ENCODE results near the gene GPC5.
"Not testable (repeated sequence)": the region's sequence is repeated elsewhere in the genome, so short reads cannot be mapped to it uniquely, and the experiment has no call there.

Gene GPC5

GRCh38 chr13:92613921-92614320 lies 1215.5 kb downstream of the GPC5 start:
- DNase-seq: no peak

GRCh38 chr13:92621985-92622384 lies 1223.6 kb downstream of the GPC5 start:
- DNase-seq: no peak

GRCh38 chr13:92622905-92623304 lies 1224.5 kb downstream of the GPC5 start:
- no peak for DNase-seq

DNA sequence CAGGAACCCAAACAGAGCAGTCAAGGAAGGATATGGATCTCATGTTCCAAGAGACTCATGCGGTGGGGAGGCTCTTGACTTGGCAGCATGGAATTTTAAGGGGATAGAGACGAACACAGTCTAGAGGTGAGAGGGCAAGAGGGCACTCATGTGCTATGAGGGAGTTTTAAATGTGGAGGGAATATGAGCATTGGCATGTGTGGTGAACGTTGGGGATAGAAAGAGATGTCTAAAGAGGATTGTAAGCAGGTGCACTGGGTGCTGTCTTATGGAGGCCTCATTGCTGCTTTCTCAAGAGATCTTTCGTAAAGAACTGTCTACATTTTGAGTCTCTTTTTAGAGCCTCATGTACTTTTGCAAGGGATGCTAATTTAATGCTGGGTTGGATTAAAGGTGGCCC lies 1227.9 kb downstream of the GPC5 start:
- DNase-seq: no peak

GRCh38 chr13:92640936-92641335 lies 1242.5 kb downstream of the GPC5 start:
- DNase-seq: no peak

- no peak for DNase-seq
These were observed 1250.9 kb downstream of the GPC5 start for GRCh38 chr13:92649140-92649813.

DNA sequence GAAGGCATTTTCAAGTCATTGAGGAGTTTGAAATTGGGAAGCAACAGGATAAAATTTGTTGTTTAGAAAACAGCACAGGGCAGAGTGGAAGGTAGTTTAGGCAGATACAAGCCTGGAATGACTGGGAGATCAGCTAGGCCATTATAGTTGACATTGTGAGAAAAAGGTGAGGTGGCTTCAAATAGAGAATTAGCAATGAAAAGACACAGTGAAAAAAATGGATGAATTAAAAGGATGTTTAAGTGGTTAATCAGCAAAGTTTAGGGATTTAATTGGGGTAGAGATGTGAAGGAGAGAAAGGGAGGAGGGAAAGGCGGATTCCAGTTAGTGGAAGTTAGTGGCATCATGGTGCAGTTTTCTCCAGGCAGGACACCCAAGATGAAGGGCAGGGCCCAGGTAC lies 1257.7 kb downstream of the GPC5 start:
- DNase-seq: no peak

DNA sequence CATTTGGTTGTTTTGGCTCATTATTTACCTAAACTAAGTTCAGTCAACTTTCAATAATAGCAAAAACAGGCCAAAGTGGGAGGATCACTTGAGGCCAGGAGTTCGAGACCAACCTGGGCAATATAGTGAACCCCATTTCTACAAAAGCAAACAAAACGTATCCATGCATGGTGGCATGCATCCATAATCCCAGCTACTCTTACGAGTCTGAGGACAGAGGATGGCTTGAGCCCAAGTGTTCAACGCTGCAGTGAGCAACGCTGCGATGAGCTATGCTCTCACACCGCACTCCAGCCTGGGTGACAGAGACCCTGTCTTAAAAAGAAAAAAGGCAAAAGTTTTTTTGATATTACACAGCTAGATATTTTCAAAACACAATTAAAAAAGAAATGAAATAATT lies 1258.2 kb downstream of the GPC5 start:
- no peak for DNase-seq

- no peak for DNase-seq
These were observed 1259.1 kb downstream of the GPC5 start for GRCh38 chr13:92657565-92657964.

DNA sequence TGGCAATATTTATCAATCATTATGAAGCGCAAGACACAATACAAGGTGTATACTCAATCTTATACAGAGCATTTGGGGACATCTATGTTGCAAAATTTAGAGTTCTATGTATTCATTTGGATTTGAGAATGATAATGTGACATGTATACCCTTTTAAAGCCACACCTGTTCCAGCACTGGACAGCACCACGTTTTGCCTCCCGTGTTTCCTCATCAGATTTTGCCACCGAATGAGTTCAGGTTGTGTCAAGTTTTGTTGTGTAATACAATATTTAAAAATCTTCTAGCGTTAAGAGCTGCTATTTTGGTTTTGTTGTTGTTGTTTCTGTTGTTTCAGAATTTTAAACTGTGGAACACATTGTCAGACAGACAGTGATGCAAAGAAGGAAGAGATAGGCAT lies 1259.9 kb downstream of the GPC5 start:
- no peak for DNase-seq

DNA sequence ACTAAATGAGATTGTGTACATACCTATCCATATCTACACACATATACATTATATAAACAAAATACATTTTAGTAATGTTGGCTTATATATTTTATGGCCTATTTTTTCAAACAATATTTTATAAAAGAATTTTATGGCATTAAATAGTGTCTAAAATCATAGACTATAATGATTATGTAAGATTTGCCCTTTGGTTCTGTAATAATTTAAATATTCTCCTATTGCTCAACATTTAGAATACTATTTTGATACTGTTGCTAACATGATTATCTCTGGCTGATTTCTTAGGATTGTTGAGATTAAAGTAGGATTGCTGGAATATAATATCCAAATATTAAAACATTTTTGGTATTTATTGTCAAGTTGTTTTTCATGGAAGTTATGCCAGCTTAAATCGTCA lies 1263.0 kb downstream of the GPC5 start:
- DNase-seq: no peak

- DNase-seq: no peak
These were observed 1269.7 kb downstream of the GPC5 start for GRCh38 chr13:92668157-92668556.

DNA sequence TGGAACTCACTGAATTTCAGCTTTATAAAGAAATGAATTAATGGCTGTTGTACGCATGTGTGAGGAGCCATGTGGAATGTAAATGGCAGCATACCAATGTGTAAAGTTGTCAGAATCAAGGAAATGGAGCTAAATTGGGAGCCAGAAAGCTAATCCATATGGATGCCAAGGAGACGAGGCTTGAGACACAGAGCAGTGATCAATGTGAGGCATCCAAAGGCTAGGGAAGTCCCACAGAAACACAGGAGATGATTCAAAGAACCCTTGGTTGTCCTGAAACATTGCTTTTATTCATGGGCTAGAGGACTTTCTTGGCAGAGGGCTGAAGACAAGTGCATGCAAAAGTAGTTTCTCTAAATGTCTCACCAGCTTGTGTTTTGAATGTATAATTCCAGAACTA lies 1271.7 kb downstream of the GPC5 start:
- DNase-seq: no peak

- DNase-seq: no peak
These were observed 1273.4 kb downstream of the GPC5 start for GRCh38 chr13:92671821-92672220.

DNA sequence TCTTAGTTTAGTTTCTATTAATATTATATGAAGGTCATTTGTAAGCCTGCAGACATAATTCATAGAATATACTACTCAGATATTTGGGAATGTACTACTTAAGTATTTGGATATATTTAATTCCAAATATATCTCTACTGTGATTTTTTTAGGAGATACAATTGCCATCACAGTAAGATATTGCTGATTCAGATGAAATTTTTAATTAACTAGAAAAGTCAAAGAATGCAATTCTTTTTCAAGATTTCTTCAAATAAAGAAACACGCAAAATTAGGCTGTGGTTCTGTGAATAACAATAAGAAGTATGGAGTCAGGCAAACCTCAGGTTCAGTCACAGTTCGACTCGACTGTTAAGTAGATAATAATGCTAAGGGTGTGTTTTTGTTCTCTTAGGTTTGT lies 1277.8 kb downstream of the GPC5 start:
- DNase-seq: no peak

DNA sequence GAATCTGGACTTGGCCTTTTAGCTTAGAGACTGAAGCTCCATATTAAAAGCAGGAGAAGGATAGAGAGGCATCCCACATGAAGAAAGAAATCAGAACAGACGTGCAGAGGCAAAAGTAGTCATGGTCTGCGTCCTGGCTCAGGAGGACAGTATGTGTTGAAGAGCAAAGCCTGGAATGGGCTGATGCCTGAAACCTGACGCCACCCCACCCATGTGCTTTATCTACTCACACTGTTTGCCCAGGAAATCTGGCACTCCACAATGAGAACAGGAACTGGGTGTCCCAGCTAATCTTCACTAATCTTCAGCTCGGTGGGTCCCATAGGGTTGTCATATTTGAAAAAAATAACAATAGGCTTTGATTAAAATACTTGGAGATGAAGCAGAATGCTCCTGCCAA lies 1279.2 kb downstream of the GPC5 start:
- DNase-seq: no peak

- no peak for DNase-seq
These were observed 1281.2 kb downstream of the GPC5 start for GRCh38 chr13:92679602-92680001.

- no peak for DNase-seq
These were observed 1282.8 kb downstream of the GPC5 start for GRCh38 chr13:92681239-92681638.

GRCh38 chr13:92682832-92683517 lies 1284.6 kb downstream of the GPC5 start:
- no peak for DNase-seq

DNA sequence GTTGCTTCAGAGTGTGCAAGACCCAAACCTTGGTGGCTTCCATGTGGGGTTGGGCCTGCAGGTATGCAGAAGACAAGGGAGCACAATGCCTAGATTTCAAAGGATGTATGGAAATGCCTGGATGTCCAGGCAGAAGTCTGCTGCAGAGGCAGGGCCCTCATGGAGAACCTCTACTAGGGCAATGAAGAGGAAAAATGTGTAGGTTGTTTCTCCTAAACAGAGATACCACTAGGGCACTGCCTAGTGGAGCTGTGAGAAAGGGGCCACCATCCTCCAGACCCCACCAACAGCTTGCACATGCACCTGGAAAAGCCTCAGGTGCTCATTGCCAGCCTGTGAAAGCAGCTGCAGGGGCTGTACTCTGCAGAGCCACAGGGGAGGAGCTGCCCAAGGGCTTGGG lies 1295.6 kb downstream of the GPC5 start:
- no peak for DNase-seq

DNA sequence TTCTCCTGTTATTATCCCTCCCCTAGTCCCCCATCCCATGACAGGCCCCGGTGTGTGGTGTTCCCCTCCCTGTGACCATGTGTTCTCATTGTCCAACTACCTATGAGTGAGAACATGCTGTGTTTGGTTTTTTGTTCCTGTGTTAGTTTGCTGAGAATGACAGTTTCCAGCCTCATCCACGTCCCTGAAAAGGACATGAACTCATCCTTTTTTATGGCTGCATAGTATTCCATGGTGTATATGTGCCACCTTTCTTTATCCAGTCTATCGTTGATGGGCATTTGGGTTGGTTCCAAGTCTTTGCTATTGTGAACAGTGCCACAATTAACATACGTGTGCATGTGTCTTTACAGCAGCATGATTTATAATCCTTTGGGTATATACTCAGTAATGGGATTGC lies 1297.4 kb downstream of the GPC5 start:
- DNase-seq: not testable (repeated sequence)

DNA sequence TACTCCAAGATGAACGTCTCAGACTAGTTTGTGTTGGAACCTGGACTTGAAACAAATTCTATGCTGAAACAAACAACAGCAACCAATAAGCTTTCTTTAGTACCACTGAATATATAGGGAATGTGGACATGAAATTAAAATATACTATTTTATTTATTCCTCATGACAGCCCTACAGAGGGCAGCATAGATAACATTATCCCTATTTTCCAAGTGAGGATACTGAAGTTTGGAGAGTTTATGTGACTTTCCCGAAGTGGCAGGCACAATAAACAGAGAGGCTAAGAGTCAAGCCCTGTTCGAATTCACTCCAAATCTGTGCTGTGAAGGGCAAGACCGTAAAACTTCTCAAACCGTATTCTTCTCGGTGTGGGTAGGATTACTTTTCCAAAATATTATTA lies 1318.3 kb downstream of the GPC5 start:
- no peak for DNase-seq

DNA sequence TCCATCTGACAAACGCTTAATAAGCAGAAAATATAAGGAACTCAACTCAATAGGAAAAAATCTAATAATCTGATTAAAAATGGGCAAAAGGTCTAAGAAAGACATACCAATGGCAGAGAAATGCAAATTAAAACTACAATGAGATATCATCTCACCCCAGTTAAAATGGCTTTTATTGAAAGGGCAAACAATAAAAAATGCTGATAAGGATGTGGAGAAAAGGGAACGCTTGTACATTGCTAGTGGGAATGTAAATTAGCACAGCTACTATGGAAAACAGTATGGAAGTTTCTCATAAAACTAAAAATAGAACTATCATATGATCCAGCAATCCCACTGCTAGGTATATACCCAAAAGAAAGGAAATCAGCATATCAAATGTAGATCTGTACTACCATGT lies 1319.4 kb downstream of the GPC5 start:
- no peak for DNase-seq

DNA sequence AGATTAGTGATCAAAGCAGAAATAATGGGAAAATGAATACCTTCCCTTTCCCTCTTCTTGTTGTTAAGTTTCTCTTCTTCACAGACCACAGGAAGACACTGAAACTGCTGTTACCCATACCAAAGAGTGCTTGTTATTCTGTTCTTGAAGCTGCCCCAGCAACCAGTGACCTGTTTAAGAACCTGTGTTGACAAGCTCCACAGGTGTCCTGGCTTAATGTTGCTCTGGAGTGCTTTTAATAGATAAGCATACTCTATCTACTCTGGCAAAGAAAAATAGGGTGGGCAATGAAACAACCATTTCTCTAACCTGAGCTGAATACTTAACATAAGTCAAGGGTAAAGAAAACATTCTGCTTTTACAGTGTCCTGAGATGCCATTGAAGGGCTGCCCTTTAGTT lies 1321.4 kb downstream of the GPC5 start:
- DNase-seq: no peak

- DNase-seq: no peak
These were observed 1323.2 kb downstream of the GPC5 start for GRCh38 chr13:92721620-92722019.

All from NCI-H1048 (cell line).